Measurements from ENCODE around the gene MYOT.

MYOT gene

GRCh38 chr5:137923856-137924255 lies 56.2 kb downstream of the MYOT start:
- CTCF ChIA-PET, result interaction anchor here (3.0 kb wide), 1 partner anchor 11 kb away, joined by 15 read pairs; no protein-coding TSS in a partner anchor
- POLR2A ChIA-PET, result no interaction called here
- TF ChIP-seq CTCF (IDR thresholded peaks at IDR 0.05; ENCODE audit: control extremely low read depth, extremely low read depth, low read depth, missing control alignments), result no peak
- no peak for DNase-seq (ENCODE audit: extremely low spot score)

GRCh38 chr5:137932800-137933199 lies 65.1 kb downstream of the MYOT start:
- ChIA-PET CTCF (interaction anchor here (1.3 kb wide), 1 partner anchor 23 kb away, joined by 6 read pairs; no protein-coding TSS in a partner anchor), POLR2A (no interaction called here)
- DNase-seq (ENCODE audit: extremely low spot score), result no peak
- no peak for TF ChIP-seq CTCF (IDR thresholded peaks at IDR 0.05; ENCODE audit: control extremely low read depth, extremely low read depth, low read depth, missing control alignments)

- ChIA-PET CTCF (interaction anchor here (1.3 to 2.4 kb wide), 2 partner anchors 8 to 23 kb away, joined by 6 to 15 read pairs; no protein-coding TSS in a partner anchor), POLR2A (no interaction called here)
- DNase-seq (ENCODE audit: extremely low spot score), result no peak
- no peak for TF ChIP-seq CTCF (IDR thresholded peaks at IDR 0.05; ENCODE audit: control extremely low read depth, extremely low read depth, low read depth, missing control alignments)
These were observed 65.8 kb downstream of the MYOT start for GRCh38 chr5:137933491-137933911.

- CTCF ChIA-PET, result interaction anchor here (0.9 to 2.4 kb wide), 13 partner anchors 9 to 275 kb away, joined by 3 to 15 read pairs (median 4); partner anchors contain the start of gene PKD2L2
- TF ChIP-seq CTCF (IDR thresholded peaks at IDR 0.05; ENCODE audit: control extremely low read depth, extremely low read depth, low read depth, missing control alignments), result no peak
- POLR2A ChIA-PET, result no interaction called here
- peak; percentile 27 for DNase-seq (ENCODE audit: extremely low spot score)
These were observed 67.5 kb downstream of the MYOT start for GRCh38 chr5:137935190-137935589.

- ChIA-PET CTCF (interaction anchor here (0.7 to 2.4 kb wide), 14 partner anchors 9 to 275 kb away, joined by 3 to 15 read pairs (median 4); partner anchors contain the start of gene PKD2L2), POLR2A (no interaction called here)
- no peak for TF ChIP-seq CTCF (IDR thresholded peaks at IDR 0.05; ENCODE audit: control extremely low read depth, extremely low read depth, low read depth, missing control alignments)
- DNase-seq (ENCODE audit: extremely low spot score), result no peak
These were observed 68.0 kb downstream of the MYOT start for GRCh38 chr5:137935694-137936093.

Measured in GM10248 (cell line).